Endodermal cell (in vitro differentiated cells): ENCODE data around the gene PRR33. TPM values are rescaled to one million over a fixed set of nuclear protein-coding genes. Genes with fewer than 3 reads are reported as not detected.

Source experiments
- DNase-seq: peaks from one replicate; pipeline ENCODE4 v3.0.0-alpha.2; 2017
- H3K27ac ChIP-seq: 2 replicates; pipeline ENCODE4 v1.5.1; 2013; ENCODE audit warnings: mild to moderate bottlenecking, low read depth, low read length, moderate library complexity
- H3K27me3 ChIP-seq: 2 replicates; pipeline ENCODE4 v1.6.1; 2013; ENCODE audit warnings: mild to moderate bottlenecking, low read length, moderate library complexity; ENCODE audit not compliant: insufficient read depth, control insufficient read depth, poor library complexity, severe bottlenecking
- H3K36me3 ChIP-seq: 2 replicates; pipeline ENCODE4 v1.7.0; 2013; ENCODE audit warnings: mild to moderate bottlenecking, low read length, moderate library complexity; ENCODE audit not compliant: control insufficient read depth, insufficient read depth
- H3K4me1 ChIP-seq: one replicate; pipeline ENCODE4 v1.7.0; 2013; ENCODE audit warnings: low read length; ENCODE audit not compliant: control insufficient read depth, insufficient read depth
- H3K4me3 ChIP-seq: 2 replicates; pipeline ENCODE4 v1.5.1; 2013; ENCODE audit warnings: mild to moderate bottlenecking, low read length, moderate library complexity
- H3K9ac ChIP-seq: 2 replicates; pipeline ENCODE4 v1.6.1; 2013; ENCODE audit warnings: mild to moderate bottlenecking, low read length, moderate library complexity; ENCODE audit not compliant: poor library complexity, severe bottlenecking; ENCODE audit errors: extremely low read depth
- H3K9me3 ChIP-seq: 2 replicates; pipeline ENCODE4 v1.6.1; 2013; ENCODE audit warnings: mild to moderate bottlenecking, low read length, moderate library complexity; ENCODE audit not compliant: control insufficient read depth
- H3K27ac Mint-ChIP-seq: 2 replicates; pipeline ENCODE4 v1.8.0; 2020; ENCODE audit warnings: mixed read lengths
- H3K27me3 Mint-ChIP-seq: 2 replicates; pipeline ENCODE4 v1.8.0; 2021; ENCODE audit warnings: mild to moderate bottlenecking, mixed read lengths; ENCODE audit not compliant: insufficient read depth
- H3K36me3 Mint-ChIP-seq: 2 replicates; pipeline ENCODE4 v1.8.0; 2020; ENCODE audit warnings: low read depth, mixed read lengths
- H3K4me1 Mint-ChIP-seq: 2 replicates; pipeline ENCODE4 v1.8.0; 2020; ENCODE audit warnings: mixed read lengths
- H3K4me3 Mint-ChIP-seq: 2 replicates; pipeline ENCODE4 v1.8.0; 2020; ENCODE audit warnings: mild to moderate bottlenecking, moderate library complexity, mixed read lengths
- H3K9me3 Mint-ChIP-seq: 2 replicates; pipeline ENCODE4 v1.8.0; 2020; ENCODE audit warnings: mild to moderate bottlenecking, mixed read lengths
- WGBS, 2 experiments: methylation state at CpG; one replicate each; pipeline versions ENCODE4 v1.1.5 to v1.1.7; 2013; ENCODE audit warnings: missing lambda C conversion rate in 2 of 2, mixed read lengths in 1 of 2; ENCODE audit not compliant: insufficient coverage in 1 of 2, insufficient read length in 1 of 2; 5-methylcytosine and 5-hydroxymethylcytosine counted together
- total RNA-seq, 2 donors: library from RNA; stranded (reverse); fragmentation: NEBNext Ultra II Directional in 1 of 2; extraction: Animal tissue kit (Norgen Biotek cat#: 25700) in 1 of 2; gene quantifications; 2 replicates in 1 of 2; 3 replicates in 1 of 2; pipeline ENCODE4 v1.2.1, GENCODE V29; 2021
- TF ChIP-seq, protein P1 (sequence below): fragments of 200-600 bp; sonication (generic); conservative IDR thresholded peaks from 2 replicates; pipeline ENCODE4 v1.5.0; 2021; ENCODE audit warnings: antibody characterized with exemption, mild to moderate bottlenecking

The PRR33 gene
- total RNA-seq, 2 donors from 2014 or later = not detected

DNA sequence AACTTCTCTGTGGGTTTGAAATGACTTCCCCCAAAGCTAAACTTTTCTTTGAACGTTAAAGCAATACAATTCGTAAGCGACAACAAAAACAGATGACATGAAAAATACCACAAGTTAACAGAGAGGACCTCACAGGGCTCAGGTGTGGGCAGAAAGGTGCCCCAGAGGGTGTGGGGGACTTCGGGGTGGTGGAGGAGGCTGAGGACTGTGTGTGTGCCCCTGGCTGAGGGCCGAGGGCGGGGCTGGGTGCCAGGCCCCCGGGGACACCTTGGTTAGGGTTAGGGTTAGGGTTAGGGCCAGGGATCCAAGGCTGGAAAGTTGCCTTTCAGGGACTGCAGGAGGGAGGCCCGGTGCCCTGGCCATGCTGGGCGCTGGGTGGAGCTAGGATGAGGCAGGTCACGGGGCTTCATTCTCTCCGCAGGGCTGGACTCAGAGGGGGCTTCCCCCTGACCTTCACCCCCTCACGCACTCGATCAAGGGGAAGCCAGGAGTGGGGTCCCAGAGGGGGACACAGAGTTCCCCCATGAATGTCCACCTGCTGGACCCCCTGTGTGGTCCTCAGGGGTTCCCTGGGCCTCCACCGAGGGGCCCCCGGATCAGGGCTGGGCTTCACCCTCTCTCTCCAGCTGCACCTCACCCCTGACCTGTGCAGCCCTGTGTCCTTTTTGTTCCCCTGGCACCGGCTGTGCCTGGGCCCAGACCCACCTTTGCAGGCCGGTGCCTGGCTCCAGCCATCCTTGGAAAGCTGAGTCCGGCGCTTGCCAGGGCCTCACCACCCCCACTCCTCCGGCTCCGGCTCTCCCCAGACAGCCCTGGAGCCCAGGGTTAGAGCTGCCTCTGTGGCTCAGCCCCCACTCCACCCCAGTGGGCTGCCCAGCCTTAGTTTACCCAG is 45.9 kb downstream of the PRR33 start:
- Mint-ChIP-seq H3K27ac (no peak overlapping the region), H3K27me3 (peaks cover 2% of the 10 kb centered on the region), H3K36me3 (no peaks in the 10 kb centered on the region), H3K4me3 (no peak overlapping the region), H3K9me3 (no peaks in the 10 kb centered on the region), H3K4me1 (no peaks in the 10 kb centered on the region)
- TF ChIP-seq, protein P1, sequence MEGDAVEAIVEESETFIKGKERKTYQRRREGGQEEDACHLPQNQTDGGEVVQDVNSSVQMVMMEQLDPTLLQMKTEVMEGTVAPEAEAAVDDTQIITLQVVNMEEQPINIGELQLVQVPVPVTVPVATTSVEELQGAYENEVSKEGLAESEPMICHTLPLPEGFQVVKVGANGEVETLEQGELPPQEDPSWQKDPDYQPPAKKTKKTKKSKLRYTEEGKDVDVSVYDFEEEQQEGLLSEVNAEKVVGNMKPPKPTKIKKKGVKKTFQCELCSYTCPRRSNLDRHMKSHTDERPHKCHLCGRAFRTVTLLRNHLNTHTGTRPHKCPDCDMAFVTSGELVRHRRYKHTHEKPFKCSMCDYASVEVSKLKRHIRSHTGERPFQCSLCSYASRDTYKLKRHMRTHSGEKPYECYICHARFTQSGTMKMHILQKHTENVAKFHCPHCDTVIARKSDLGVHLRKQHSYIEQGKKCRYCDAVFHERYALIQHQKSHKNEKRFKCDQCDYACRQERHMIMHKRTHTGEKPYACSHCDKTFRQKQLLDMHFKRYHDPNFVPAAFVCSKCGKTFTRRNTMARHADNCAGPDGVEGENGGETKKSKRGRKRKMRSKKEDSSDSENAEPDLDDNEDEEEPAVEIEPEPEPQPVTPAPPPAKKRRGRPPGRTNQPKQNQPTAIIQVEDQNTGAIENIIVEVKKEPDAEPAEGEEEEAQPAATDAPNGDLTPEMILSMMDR = no peak
- H3K4me1 ChIP-seq = no peaks in the 10 kb centered on the region
- no peaks in the 10 kb centered on the region for H3K36me3 ChIP-seq
- DNase-seq = no peak
- no peaks in the 10 kb centered on the region for H3K27me3 ChIP-seq
- WGBS, 2 experiments = 85 to 91% methylated on average over 5 to 21 of the region's 21 CpGs
- H3K27ac ChIP-seq = no peak overlapping the region
- H3K9me3 ChIP-seq = no peaks in the 10 kb centered on the region
- H3K4me3 ChIP-seq = no peak overlapping the region
- no peak overlapping the region for H3K9ac ChIP-seq

DNA sequence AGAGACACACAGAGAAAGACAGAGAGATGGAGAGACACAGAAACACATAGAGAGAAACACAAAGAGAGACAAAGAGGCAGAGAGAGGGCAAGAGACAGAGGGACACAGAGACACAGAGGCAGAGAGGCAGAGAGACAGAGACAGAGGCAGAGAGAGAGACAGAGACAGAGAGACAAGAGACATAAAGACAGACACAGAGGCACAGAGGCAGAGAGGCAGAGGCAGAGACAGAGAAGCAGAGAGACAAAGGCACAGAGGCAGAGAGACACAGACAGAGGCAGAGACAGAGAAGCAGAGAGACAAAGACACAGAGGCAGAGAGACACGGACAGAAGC is 46.6 kb downstream of the PRR33 start:
- no peaks in the 10 kb centered on the region for H3K9me3 Mint-ChIP-seq
- H3K9ac ChIP-seq = no peak overlapping the region
- no peaks in the 10 kb centered on the region for H3K4me1 Mint-ChIP-seq
- peaks cover 2% of the 10 kb centered on the region for H3K27me3 Mint-ChIP-seq
- no peak for DNase-seq
- no peak overlapping the region for H3K4me3 Mint-ChIP-seq
- H3K36me3 ChIP-seq = no peaks in the 10 kb centered on the region
- H3K4me3 ChIP-seq = no peak overlapping the region
- H3K27ac Mint-ChIP-seq = no peak overlapping the region
- 79 to 87% methylated on average over 1 of the region's 1 CpG for WGBS, 2 experiments
- TF ChIP-seq, protein P1 = no peak
- H3K9me3 ChIP-seq = no peaks in the 10 kb centered on the region
- H3K27ac ChIP-seq = no peak overlapping the region
- H3K4me1 ChIP-seq = no peaks in the 10 kb centered on the region
- H3K36me3 Mint-ChIP-seq = no peaks in the 10 kb centered on the region
- H3K27me3 ChIP-seq = no peaks in the 10 kb centered on the region

DNA sequence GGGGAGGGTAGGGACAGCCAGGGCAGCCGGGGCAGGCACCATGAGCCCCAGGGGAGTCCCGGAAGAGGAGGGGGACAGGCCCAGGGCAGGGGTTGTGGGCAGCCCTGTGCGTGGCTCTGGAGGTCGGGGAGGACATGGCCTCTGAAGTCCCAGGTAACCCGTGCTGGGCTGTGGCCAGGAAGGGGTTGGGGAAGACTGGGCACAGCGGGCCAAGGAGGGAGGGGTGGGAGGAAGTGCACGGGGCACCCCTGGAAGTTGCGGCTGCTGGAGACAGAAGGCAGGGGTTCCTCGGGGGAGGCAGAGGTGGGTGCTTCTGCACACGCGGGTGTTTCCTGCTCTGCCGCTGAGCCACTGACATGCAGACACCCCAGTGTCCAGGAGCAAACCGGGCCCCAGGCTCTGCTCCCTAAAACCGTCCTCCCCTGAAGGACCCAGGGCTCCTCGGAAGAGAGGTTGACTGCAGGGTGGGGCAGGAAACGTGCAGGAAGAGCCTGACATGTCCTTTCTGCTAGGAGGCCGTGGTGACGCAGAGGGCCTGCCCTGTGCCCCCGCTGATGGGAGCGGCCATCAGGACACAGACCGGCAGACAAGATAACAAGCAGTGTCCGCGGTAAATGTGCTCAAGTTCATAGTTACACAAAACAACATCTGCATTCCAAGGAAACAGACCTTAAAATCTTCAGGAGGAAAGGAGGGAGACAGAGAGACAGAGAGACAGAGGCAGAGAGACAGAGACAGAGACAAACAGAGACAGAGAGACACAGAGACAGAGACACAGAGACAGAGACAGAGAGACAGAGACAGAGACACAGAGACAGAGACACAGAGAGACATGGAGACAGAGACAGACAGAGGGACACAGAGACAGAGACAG is 47.2 kb downstream of the PRR33 start:
- Mint-ChIP-seq H3K27ac (no peak overlapping the region), H3K4me1 (no peaks in the 10 kb centered on the region), H3K4me3 (no peak overlapping the region), H3K9me3 (no peaks in the 10 kb centered on the region), H3K27me3 (peaks cover 2% of the 10 kb centered on the region), H3K36me3 (no peaks in the 10 kb centered on the region)
- no peak for DNase-seq
- Histone ChIP-seq H3K9ac (no peak overlapping the region), H3K4me3 (no peak overlapping the region), H3K36me3 (no peaks in the 10 kb centered on the region), H3K27me3 (no peaks in the 10 kb centered on the region), H3K4me1 (no peaks in the 10 kb centered on the region), H3K27ac (no peak overlapping the region), H3K9me3 (no peaks in the 10 kb centered on the region)
- 82 to 89% methylated on average over 7 to 23 of the region's 23 CpGs for WGBS, 2 experiments
- TF ChIP-seq, protein P1 = no peak
